Measurements from ENCODE around the gene TGFBR3L. TPM values are rescaled to one million over a fixed set of nuclear protein-coding genes. Genes with fewer than 3 reads are reported as not detected.
"Not testable (repeated sequence)": the region's sequence is repeated elsewhere in the genome, so short reads cannot be mapped to it uniquely, and the experiment has no call there.

The TGFBR3L gene
- total RNA-seq, 1 donor from 2014 or later: 11.2 TPM

GRCh38 chr19:7959211-7959610 is 44.6 kb downstream of the TGFBR3L start:
- DNase-seq (ENCODE audit: low spot score): no peak
- TF ChIP-seq, protein P1, sequence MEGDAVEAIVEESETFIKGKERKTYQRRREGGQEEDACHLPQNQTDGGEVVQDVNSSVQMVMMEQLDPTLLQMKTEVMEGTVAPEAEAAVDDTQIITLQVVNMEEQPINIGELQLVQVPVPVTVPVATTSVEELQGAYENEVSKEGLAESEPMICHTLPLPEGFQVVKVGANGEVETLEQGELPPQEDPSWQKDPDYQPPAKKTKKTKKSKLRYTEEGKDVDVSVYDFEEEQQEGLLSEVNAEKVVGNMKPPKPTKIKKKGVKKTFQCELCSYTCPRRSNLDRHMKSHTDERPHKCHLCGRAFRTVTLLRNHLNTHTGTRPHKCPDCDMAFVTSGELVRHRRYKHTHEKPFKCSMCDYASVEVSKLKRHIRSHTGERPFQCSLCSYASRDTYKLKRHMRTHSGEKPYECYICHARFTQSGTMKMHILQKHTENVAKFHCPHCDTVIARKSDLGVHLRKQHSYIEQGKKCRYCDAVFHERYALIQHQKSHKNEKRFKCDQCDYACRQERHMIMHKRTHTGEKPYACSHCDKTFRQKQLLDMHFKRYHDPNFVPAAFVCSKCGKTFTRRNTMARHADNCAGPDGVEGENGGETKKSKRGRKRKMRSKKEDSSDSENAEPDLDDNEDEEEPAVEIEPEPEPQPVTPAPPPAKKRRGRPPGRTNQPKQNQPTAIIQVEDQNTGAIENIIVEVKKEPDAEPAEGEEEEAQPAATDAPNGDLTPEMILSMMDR (IDR thresholded peaks at IDR 0.05): no peak
- Mint-ChIP-seq H3K27ac (ENCODE audit: unreplicated experiment) (no peak overlapping the region), H3K9me3 (ENCODE audit: low read depth) (no peaks in the 10 kb centered on the region), H3K4me1 (ENCODE audit: low read depth) (no peaks in the 10 kb centered on the region), H3K27me3 (ENCODE audit: low read depth) (no peaks in the 10 kb centered on the region), H3K4me3 (ENCODE audit: unreplicated experiment) (no peak overlapping the region), H3K36me3 (ENCODE audit: low read depth) (peaks cover 9% of the 10 kb centered on the region)

- H3K27ac Mint-ChIP-seq (ENCODE audit: unreplicated experiment); H3K4me3 Mint-ChIP-seq (ENCODE audit: unreplicated experiment); H3K9me3 Mint-ChIP-seq (ENCODE audit: low read depth); DNase-seq (ENCODE audit: low spot score); H3K4me1 Mint-ChIP-seq (ENCODE audit: low read depth); H3K27me3 Mint-ChIP-seq (ENCODE audit: low read depth): not testable (repeated sequence)
- peaks cover 14% of the 10 kb centered on the region for H3K36me3 Mint-ChIP-seq (ENCODE audit: low read depth)
Measured at GRCh38 chr19:7961082-7961481, 46.5 kb downstream of the TGFBR3L start.

GRCh38 chr19:7961920-7962626 is 47.4 kb downstream of the TGFBR3L start:
- H3K4me1 Mint-ChIP-seq (ENCODE audit: low read depth): no peaks in the 10 kb centered on the region
- no peak for DNase-seq (ENCODE audit: low spot score)
- no peaks in the 10 kb centered on the region for H3K27me3 Mint-ChIP-seq (ENCODE audit: low read depth)
- TF ChIP-seq, protein P1 (IDR thresholded peaks at IDR 0.05): no peak
- H3K4me3 Mint-ChIP-seq (ENCODE audit: unreplicated experiment): no peak overlapping the region
- H3K9me3 Mint-ChIP-seq (ENCODE audit: low read depth): no peaks in the 10 kb centered on the region
- no peak overlapping the region for H3K27ac Mint-ChIP-seq (ENCODE audit: unreplicated experiment)
- H3K36me3 Mint-ChIP-seq (ENCODE audit: low read depth): peaks cover 18% of the 10 kb centered on the region

GRCh38 chr19:7962644-7963268 is 48.1 kb downstream of the TGFBR3L start:
- Mint-ChIP-seq H3K27me3 (ENCODE audit: low read depth) (no peaks in the 10 kb centered on the region), H3K4me3 (ENCODE audit: unreplicated experiment) (no peak overlapping the region), H3K36me3 (ENCODE audit: low read depth) (peaks cover 22% of the 10 kb centered on the region), H3K4me1 (ENCODE audit: low read depth) (no peaks in the 10 kb centered on the region), H3K27ac (ENCODE audit: unreplicated experiment) (no peak overlapping the region), H3K9me3 (ENCODE audit: low read depth) (no peaks in the 10 kb centered on the region)
- TF ChIP-seq, protein P1 (IDR thresholded peaks at IDR 0.05): no peak
- no peak for DNase-seq (ENCODE audit: low spot score)

- H3K36me3 Mint-ChIP-seq (ENCODE audit: low read depth): peaks cover 19% of the 10 kb centered on the region
- TF ChIP-seq, protein P1 (IDR thresholded peaks at IDR 0.05): no peak
- H3K4me3 Mint-ChIP-seq (ENCODE audit: unreplicated experiment): no peak overlapping the region
- H3K4me1 Mint-ChIP-seq (ENCODE audit: low read depth): no peaks in the 10 kb centered on the region
- no peak for DNase-seq (ENCODE audit: low spot score)
- H3K9me3 Mint-ChIP-seq (ENCODE audit: low read depth): no peaks in the 10 kb centered on the region
- H3K27me3 Mint-ChIP-seq (ENCODE audit: low read depth): no peaks in the 10 kb centered on the region
- H3K27ac Mint-ChIP-seq (ENCODE audit: unreplicated experiment): no peak overlapping the region
Measured at GRCh38 chr19:7963566-7963965, 48.9 kb downstream of the TGFBR3L start.

All from chondrocyte (in vitro differentiated cells).